Suprapubic skin (tissue), 4 donors: ENCODE measurements around the gene PLXDC2. TPM values are rescaled to one million over a fixed set of nuclear protein-coding genes. Genes with fewer than 3 reads are reported as not detected.

Source experiments
- DNase-seq, 2 donors: peaks; one replicate each; pipeline ENCODE4 v3.0.0-alpha.2; 2019; ENCODE audit warnings: low spot score in 2 of 2
- H3K27ac ChIP-seq: fragments of 200-600 bp; sonication (generic); one replicate; pipeline ENCODE4 v1.5.1; 2019
- H3K27me3 ChIP-seq: fragments of 200-600 bp; sonication (generic); one replicate; pipeline ENCODE4 v1.5.1; 2019
- H3K36me3 ChIP-seq: fragments of 200-600 bp; sonication (generic); one replicate; pipeline ENCODE4 v1.5.1; 2019
- H3K4me1 ChIP-seq: fragments of 200-600 bp; sonication (generic); one replicate; pipeline ENCODE4 v1.5.1; 2019
- H3K4me3 ChIP-seq: fragments of 200-600 bp; sonication (generic); one replicate; pipeline ENCODE4 v1.5.1; 2019; ENCODE audit warnings: mild to moderate bottlenecking
- H3K9me3 ChIP-seq: fragments of 200-600 bp; sonication (generic); one replicate; pipeline ENCODE4 v1.5.1; 2019
- CTCF ChIP-seq, 2 donors: fragments of 200-600 bp in 1 of 2; fragments of 450-650 bp in 1 of 2; sonication (generic) in 1 of 2; IDR thresholded peaks; one replicate each; pipeline ENCODE4 v1.5.1; 2016 to 2019; ENCODE audit warnings: antibody characterized with exemption in 2 of 2, mild to moderate bottlenecking in 1 of 2, moderate library complexity in 1 of 2
- EP300 ChIP-seq: sonication (generic); formaldehyde crosslinking; IDR thresholded peaks from one replicate; pipeline ENCODE4 v1.6.1; 2017; ENCODE audit warnings: antibody characterized with exemption
- POLR2A ChIP-seq, 2 donors: fragments of 450-650 bp; IDR thresholded peaks; one replicate each; pipeline ENCODE4 v1.6.1; 2017; ENCODE audit warnings: antibody characterized with exemption in 2 of 2, mild to moderate bottlenecking in 2 of 2, moderate library complexity in 2 of 2
- POLR2AphosphoS5 ChIP-seq, 3 donors: sonication (generic); formaldehyde crosslinking; IDR thresholded peaks; one replicate each; pipeline ENCODE4 v1.6.1; 2017; ENCODE audit warnings: antibody characterized with exemption in 3 of 3
- WGBS: methylation state at CpG from one replicate; pipeline ENCODE4 v1.1.5; 2018; 5-methylcytosine and 5-hydroxymethylcytosine counted together
- total RNA-seq, 4 donors: library from RNA; depleted of rRNA; stranded (reverse); fragments of >200 nt; gene quantifications; one replicate each; pipeline ENCODE4 v1.1.0, GENCODE V29; 2016

The PLXDC2 gene
- total RNA-seq, 4 donors from 2014 or later = 93.0 to 97.0 (median 95.0) TPM

GRCh38 chr10:20075713-20076112, 259.5 kb downstream of the PLXDC2 start:
- Histone ChIP-seq H3K4me1 (no peaks in the 10 kb centered on the region), H3K4me3 (no peak overlapping the region), H3K9me3 (peaks cover 3% of the 10 kb centered on the region), H3K27me3 (no peaks in the 10 kb centered on the region), H3K36me3 (peaks cover 14% of the 10 kb centered on the region), H3K27ac (no peak overlapping the region)
- DNase-seq = no peak
- 100% methylated on average over 1 of the region's 1 CpG for WGBS
- TF ChIP-seq POLR2A (IDR thresholded peaks at IDR 0.05) (no peak), POLR2AphosphoS5 (IDR thresholded peaks at IDR 0.05) (no peak), EP300 (no peak), CTCF (IDR thresholded peaks at IDR 0.05) (no peak)

DNA sequence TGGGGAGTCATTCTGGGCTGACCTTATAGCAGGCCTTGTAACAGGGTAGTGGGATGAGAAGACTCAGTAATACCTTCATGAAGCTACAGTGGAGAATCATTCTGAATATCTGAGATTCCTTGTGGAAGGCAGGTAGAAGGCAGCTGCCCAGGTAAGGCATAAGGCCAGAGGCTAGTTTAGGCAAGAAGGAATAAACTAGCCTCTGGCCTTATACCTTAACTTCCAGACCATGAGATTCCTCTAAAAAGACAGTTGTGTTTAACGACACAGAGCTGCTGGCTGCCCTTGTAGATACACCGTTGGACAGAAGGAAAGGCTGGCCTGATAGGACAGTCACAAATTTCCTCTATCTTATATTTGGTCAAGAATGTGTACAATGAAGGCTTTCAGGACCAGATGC, 268.2 kb downstream of the PLXDC2 start:
- no peak overlapping the region for H3K4me3 ChIP-seq
- no peak for DNase-seq
- no peaks in the 10 kb centered on the region for H3K9me3 ChIP-seq
- no peaks in the 10 kb centered on the region for H3K27me3 ChIP-seq
- peaks cover 7% of the 10 kb centered on the region for H3K4me1 ChIP-seq
- no peak for TF ChIP-seq POLR2AphosphoS5 (IDR thresholded peaks at IDR 0.05)
- no peak for TF ChIP-seq CTCF (IDR thresholded peaks at IDR 0.05)
- TF ChIP-seq POLR2A (IDR thresholded peaks at IDR 0.05) = no peak
- no peak for TF ChIP-seq EP300
- WGBS = 88% methylated on average over 2 of the region's 2 CpGs
- H3K27ac ChIP-seq = no peak overlapping the region
- H3K36me3 ChIP-seq = no peaks in the 10 kb centered on the region

GRCh38 chr10:20085115-20085514, 268.9 kb downstream of the PLXDC2 start:
- H3K27ac ChIP-seq = no peak overlapping the region
- no peak overlapping the region for H3K4me3 ChIP-seq
- no peak for DNase-seq
- no peaks in the 10 kb centered on the region for H3K27me3 ChIP-seq
- peaks cover 7% of the 10 kb centered on the region for H3K4me1 ChIP-seq
- no peak for TF ChIP-seq CTCF (IDR thresholded peaks at IDR 0.05)
- no peak for TF ChIP-seq POLR2AphosphoS5 (IDR thresholded peaks at IDR 0.05)
- no peak for TF ChIP-seq POLR2A (IDR thresholded peaks at IDR 0.05)
- no peak for TF ChIP-seq EP300
- H3K36me3 ChIP-seq = no peaks in the 10 kb centered on the region
- no peaks in the 10 kb centered on the region for H3K9me3 ChIP-seq
- WGBS = 78% methylated on average over 5 of the region's 5 CpGs

- Histone ChIP-seq H3K36me3 (no peaks in the 10 kb centered on the region), H3K27ac (no peak overlapping the region), H3K27me3 (no peaks in the 10 kb centered on the region), H3K4me3 (no peak overlapping the region), H3K9me3 (no peaks in the 10 kb centered on the region), H3K4me1 (peaks cover 7% of the 10 kb centered on the region)
- DNase-seq = no peak
- no peak for TF ChIP-seq CTCF (IDR thresholded peaks at IDR 0.05)
- no peak for TF ChIP-seq POLR2A (IDR thresholded peaks at IDR 0.05)
- no peak for TF ChIP-seq EP300
- TF ChIP-seq POLR2AphosphoS5 (IDR thresholded peaks at IDR 0.05) = no peak
- WGBS = 82% methylated on average over 2 of the region's 2 CpGs
Measured at GRCh38 chr10:20087353-20087752, 271.1 kb downstream of the PLXDC2 start.

DNA sequence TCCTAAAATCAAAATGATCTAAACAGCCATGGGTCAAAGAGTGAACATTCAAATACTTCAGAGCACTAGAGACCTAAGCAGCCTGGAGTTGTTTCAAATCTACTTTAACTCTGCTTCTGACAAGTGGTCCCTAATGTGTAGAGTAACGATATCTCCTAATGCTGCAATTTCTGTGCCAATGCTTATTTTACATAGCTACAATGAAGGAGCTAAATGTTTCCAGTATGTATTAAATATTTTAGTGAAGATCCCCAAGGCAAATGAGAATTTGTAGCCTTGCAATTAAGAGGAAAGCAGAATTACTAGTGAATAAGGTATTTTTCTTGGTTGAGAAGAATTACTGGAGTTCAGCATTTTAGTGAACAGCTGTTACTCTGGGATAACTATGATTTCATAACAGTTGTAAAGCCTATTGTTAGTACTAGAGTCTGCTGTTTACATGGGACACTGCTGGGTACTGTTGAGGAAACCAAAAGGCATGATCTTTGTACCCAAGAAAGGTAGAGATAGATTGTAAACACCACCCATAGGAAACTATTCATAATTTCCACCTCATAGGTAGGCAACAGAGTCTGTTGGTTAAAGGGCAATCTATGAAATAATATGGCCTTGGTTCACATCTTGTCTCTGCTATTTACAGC, 271.9 kb downstream of the PLXDC2 start:
- Histone ChIP-seq H3K36me3 (no peaks in the 10 kb centered on the region), H3K4me1 (peaks cover 7% of the 10 kb centered on the region), H3K4me3 (no peak overlapping the region), H3K27me3 (no peaks in the 10 kb centered on the region), H3K9me3 (no peaks in the 10 kb centered on the region), H3K27ac (no peak overlapping the region)
- DNase-seq = no peak
- 59% methylated on average over 1 of the region's 1 CpG for WGBS
- TF ChIP-seq CTCF (IDR thresholded peaks at IDR 0.05) = no peak
- no peak for TF ChIP-seq POLR2AphosphoS5 (IDR thresholded peaks at IDR 0.05)
- TF ChIP-seq EP300 = no peak
- no peak for TF ChIP-seq POLR2A (IDR thresholded peaks at IDR 0.05)
